Liver (tissue), 9 donors: ENCODE measurements around the gene RPL36AL. TPM values are rescaled to one million over a fixed set of nuclear protein-coding genes. Genes with fewer than 3 reads are reported as not detected.

Experiments
- DNase-seq: peaks from one replicate; pipeline ENCODE4 v3.0.0-alpha.2; 2017; ENCODE audit warnings: low spot score
- H3K27ac ChIP-seq, 2 donors: one replicate each; pipeline ENCODE4 v1.7.0; 2013; ENCODE audit warnings: inconsistent platforms in 2 of 2, low read length in 2 of 2, control low read depth in 1 of 2, low read depth in 1 of 2, mild to moderate bottlenecking in 1 of 2
- H3K27me3 ChIP-seq, 4 donors: one replicate each; pipeline versions ENCODE4 v1.6.1 to v1.7.0; 2013; ENCODE audit warnings: low read length in 3 of 4, inconsistent platforms in 1 of 4, mild to moderate bottlenecking in 1 of 4, moderate library complexity in 1 of 4; ENCODE audit not compliant: control insufficient read depth in 4 of 4, insufficient read depth in 4 of 4
- H3K36me3 ChIP-seq, 4 donors: one replicate each; pipeline versions ENCODE4 v1.6.1 to v1.7.0; 2013; ENCODE audit warnings: low read length in 3 of 4, mild to moderate bottlenecking in 3 of 4, low read depth in 1 of 4, moderate library complexity in 1 of 4; ENCODE audit not compliant: control insufficient read depth in 4 of 4, insufficient read depth in 3 of 4
- H3K4me1 ChIP-seq, 4 donors: one replicate each; pipeline versions ENCODE4 v1.6.1 to v1.7.0; 2013; ENCODE audit warnings: low read length in 3 of 4, mild to moderate bottlenecking in 3 of 4, moderate library complexity in 1 of 4; ENCODE audit not compliant: control insufficient read depth in 4 of 4, insufficient read depth in 4 of 4
- H3K4me3 ChIP-seq, 3 donors: one replicate each; pipeline versions ENCODE4 v1.6.1 to v1.7.0; 2013; ENCODE audit warnings: low read length in 3 of 3, control low read depth in 1 of 3, low read depth in 1 of 3, mild to moderate bottlenecking in 1 of 3
- H3K9ac ChIP-seq, 2 donors: one replicate each; pipeline ENCODE4 v1.7.0; 2013; ENCODE audit warnings: low read length in 2 of 2, mild to moderate bottlenecking in 2 of 2, moderate library complexity in 2 of 2, control low read depth in 1 of 2, low read depth in 1 of 2
- H3K9me3 ChIP-seq, 4 donors: one replicate each; pipeline versions ENCODE4 v1.6.1 to v1.7.0; 2013; ENCODE audit warnings: low read length in 3 of 4; ENCODE audit not compliant: control insufficient read depth in 4 of 4
- ATF3 ChIP-seq: IDR thresholded peaks from 2 replicates; pipeline ENCODE4 v1.6.1; 2016; ENCODE audit warnings: antibody characterized with exemption
- CTCF ChIP-seq: fragments of 150-350 bp; IDR thresholded peaks from 2 replicates; pipeline ENCODE4 v1.5.1; 2017; ENCODE audit warnings: improper control_type of control experiment, low read depth, low read length; ENCODE audit not compliant: missing input control
- EGR1 ChIP-seq, 2 donors: IDR thresholded peaks; 2 replicates each; pipeline ENCODE4 v1.6.1; 2016 to 2018; ENCODE audit warnings: antibody characterized with exemption in 2 of 2, low read depth in 2 of 2
- GABPA ChIP-seq, 2 donors: IDR thresholded peaks in 1 of 2; conservative IDR thresholded peaks in 1 of 2; 2 replicates each; pipeline ENCODE4 v1.6.1; 2016; ENCODE audit warnings: antibody characterized with exemption in 2 of 2, mild to moderate bottlenecking in 1 of 2, moderate library complexity in 1 of 2
- HNF4A ChIP-seq, 2 donors: conservative IDR thresholded peaks; 2 replicates each; pipeline ENCODE4 v1.6.1; 2016; ENCODE audit warnings: antibody characterized with exemption in 2 of 2, mild to moderate bottlenecking in 2 of 2
- HNF4G ChIP-seq: IDR thresholded peaks from 2 replicates; pipeline ENCODE4 v1.6.1; 2016; ENCODE audit warnings: antibody characterized with exemption
- JUND ChIP-seq, 2 donors: IDR thresholded peaks; 2 replicates each; pipeline ENCODE4 v1.6.1; 2016; ENCODE audit warnings: antibody characterized with exemption in 2 of 2
- MAX ChIP-seq: IDR thresholded peaks from 2 replicates; pipeline ENCODE4 v1.6.1; 2016; ENCODE audit warnings: antibody characterized with exemption
- NR2F2 ChIP-seq: IDR thresholded peaks from 2 replicates; pipeline ENCODE4 v1.6.1; 2016; ENCODE audit warnings: antibody characterized with exemption
- RAD21 ChIP-seq, 2 donors: IDR thresholded peaks; 2 replicates each; pipeline ENCODE4 v1.6.1; 2016; ENCODE audit warnings: antibody characterized with exemption in 2 of 2, mild to moderate bottlenecking in 2 of 2
- REST ChIP-seq: IDR thresholded peaks from 2 replicates; pipeline ENCODE4 v1.6.1; 2016; ENCODE audit warnings: antibody characterized with exemption, mild to moderate bottlenecking
- RXRA ChIP-seq, 2 donors: IDR thresholded peaks; 2 replicates each; pipeline ENCODE4 v1.6.1; 2017 to 2018; ENCODE audit warnings: antibody characterized with exemption in 2 of 2, mild to moderate bottlenecking in 1 of 2
- SP1 ChIP-seq: IDR thresholded peaks from 2 replicates; pipeline ENCODE4 v1.6.1; 2018; ENCODE audit warnings: antibody characterized with exemption, mild to moderate bottlenecking
- TAF1 ChIP-seq: conservative IDR thresholded peaks from 2 replicates; pipeline ENCODE4 v1.6.1; 2016; ENCODE audit warnings: antibody characterized with exemption, mild to moderate bottlenecking
- ZBTB33 ChIP-seq: IDR thresholded peaks from 2 replicates; pipeline ENCODE4 v1.6.1; 2016; ENCODE audit warnings: antibody characterized with exemption
- WGBS: extraction: QIAGEN DNeasy Blood & Tissue Kit; methylation state at CpG from one replicate; pipeline ENCODE4 v1.1.7; 2013; 5-methylcytosine and 5-hydroxymethylcytosine counted together
- polyA plus RNA-seq, 2 donors: library from polyadenylated mRNA; stranded (reverse) in 1 of 2; unstranded in 1 of 2; fragments of 200-250 nt in 1 of 2; fragments of >200 nt in 1 of 2; fragmentation: Nextera tagmentation in 1 of 2; extraction: Ambion mirVana in 1 of 2; gene quantifications; one replicate each; pipeline versions ENCODE4 v1.2.1 to v1.2.3, GENCODE V29; 2013 to 2015
- total RNA-seq, 2 donors: library from RNA; depleted of rRNA; stranded (reverse); fragments of >200 nt; gene quantifications; one replicate each; pipeline ENCODE4 v1.2.3, GENCODE V29; 2014
- donor health status: healthy.
- donor health status: healthy.
- donor health status: healthy.
- donor health status: healthy.
- donor health status: healthy.

The RPL36AL gene
- total and polyA plus RNA-seq, 4 donors = 110 to 268 (median 148) TPM

GRCh38 chr14:49637534-49638078 is 17.2 kb upstream of the RPL36AL start (continued):
- TF ChIP-seq ATF3 = no peak

- 96% methylated on average over 1 of the region's 1 CpG for WGBS
- Histone ChIP-seq H3K4me3 (no peak overlapping the region), H3K36me3 (peaks cover 0 to 6% (median 0%) of the 10 kb centered on the region in 4 donors), H3K9me3 (no peaks in the 10 kb centered on the region), H3K4me1 (peaks cover 4 to 39% (median 29%) of the 10 kb centered on the region in 4 donors), H3K27me3 (no peaks in the 10 kb centered on the region), H3K9ac (no peak overlapping the region), H3K27ac (no peak overlapping the region)
- no peak for DNase-seq
- TF ChIP-seq REST (no peak), RAD21 (IDR thresholded peaks at IDR 0.05) (no peak), RXRA (IDR thresholded peaks at IDR 0.05) (no peak), SP1 (no peak), TAF1 (no peak), HNF4A (conservative IDR thresholded peaks at IDR 0.05) (no peak), HNF4G (no peak), ZBTB33 (no peak), GABPA (IDR thresholded peaks at IDR 0.05 in 1 of 2, conservative IDR thresholded peaks at IDR 0.05 in 1 of 2) (no peak), NR2F2 (no peak), EGR1 (IDR thresholded peaks at IDR 0.05; ENCODE audit: low read depth in 2 of 2) (no peak), JUND (IDR thresholded peaks at IDR 0.05) (no peak)
These were observed 16.4 kb upstream of the RPL36AL start for GRCh38 chr14:49636866-49637265.

GRCh38 chr14:49634547-49635334 is 14.3 kb upstream of the RPL36AL start, which contains the start of gene DNAAF2:
DNAAF2 (minus strand) TSS chr14:49635244; CDS start chr14:49635149, 95 bp downstream.
- DNase-seq = peak; percentile 68
- Histone ChIP-seq H3K4me1 (peaks cover 2 to 24% (median 11%) of the 10 kb centered on the region in 4 donors), H3K27ac (peak within 1 kb of the TSS; percentile 89 to 99), H3K4me3 (peak within 1 kb of the TSS; percentile 55 to 95 (median 85)), H3K27me3 (no peaks in the 10 kb centered on the region), H3K9me3 (no peaks in the 10 kb centered on the region), H3K36me3 (peaks cover 0 to 6% (median 0%) of the 10 kb centered on the region in 4 donors), H3K9ac (peak within 1 kb of the TSS; percentile 89 to 93)
- WGBS = under 1% methylated on average over 80 of the region's 80 CpGs
- TF ChIP-seq MAX (peak; percentile 44), CTCF (no peak)
